Measurements from ENCODE around the gene ATF7IP.
"Not testable (repeated sequence)": the region's sequence is repeated elsewhere in the genome, so short reads cannot be mapped to it uniquely, and the experiment has no call there.

Gene ATF7IP

DNA sequence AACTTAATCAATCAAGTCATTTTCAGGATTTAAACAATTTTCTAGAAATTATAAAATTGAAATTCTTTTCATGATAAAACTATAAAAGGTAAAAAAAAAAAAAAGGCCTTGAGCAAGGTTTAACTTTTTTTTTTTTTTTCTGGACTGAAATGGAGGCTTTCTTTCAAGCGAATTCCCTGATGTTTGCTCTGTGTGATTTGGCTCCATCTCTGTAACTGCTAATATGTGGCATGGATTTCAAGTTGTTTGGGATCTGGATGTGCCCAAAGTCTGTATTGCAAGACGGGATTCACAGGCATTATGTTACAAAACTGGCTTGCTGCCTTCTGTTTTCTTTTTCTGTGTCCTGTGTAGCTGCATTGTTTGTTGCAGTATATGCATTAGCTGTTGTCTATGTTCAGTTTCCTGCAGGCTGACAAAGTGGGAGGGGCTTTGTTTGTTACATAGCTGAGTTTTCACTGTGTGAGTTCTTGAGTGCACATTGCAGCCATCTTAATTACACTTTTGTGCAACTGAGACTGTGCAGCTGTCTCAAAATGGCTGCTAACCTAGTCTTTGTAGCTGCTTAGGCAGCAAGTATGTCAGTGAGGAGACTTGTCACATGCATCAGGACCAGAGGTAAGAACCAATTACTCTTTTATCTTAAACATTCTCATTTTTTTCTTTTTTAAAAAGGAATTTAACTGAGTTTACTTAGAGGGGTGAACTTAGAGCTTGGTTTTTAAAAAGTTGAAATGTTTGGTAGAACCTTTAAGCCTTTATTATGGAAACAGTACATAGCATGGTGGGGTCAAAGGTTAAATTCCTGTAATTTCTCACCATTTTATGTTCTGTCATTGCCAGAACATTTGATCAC, 19.5 kb downstream of the ATF7IP start:
- peak; percentile 76 to 89 for DNase-seq

DNA sequence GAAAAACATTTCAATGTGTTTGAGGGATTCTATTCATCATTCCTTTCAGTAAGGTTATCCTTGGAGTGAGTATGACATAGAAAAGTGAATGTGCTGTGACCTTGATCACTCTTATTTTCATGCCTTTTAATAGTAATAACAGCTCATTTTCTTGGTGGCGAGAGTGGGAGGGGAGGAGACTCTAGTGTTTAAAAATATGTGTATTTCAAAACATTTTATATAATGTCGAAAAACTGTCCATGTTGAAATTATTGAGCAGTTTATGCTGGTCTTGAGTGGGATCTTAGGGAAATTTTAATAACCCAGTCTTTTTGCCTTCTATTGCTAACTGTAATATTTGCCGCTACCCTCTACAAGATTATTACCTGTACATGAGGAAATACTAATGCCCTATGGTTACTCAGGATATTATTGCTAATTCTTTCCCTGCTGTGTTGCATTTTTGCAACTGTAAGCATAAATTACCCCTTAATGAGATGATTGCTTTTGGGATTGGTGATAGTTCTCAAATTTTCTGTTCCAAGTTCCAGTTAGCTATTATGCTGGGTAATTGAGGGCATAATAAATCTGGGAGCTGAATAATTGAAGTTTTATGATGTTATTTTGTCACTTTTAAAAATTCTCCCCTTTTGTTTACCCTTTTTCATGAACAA, 21.9 kb downstream of the ATF7IP start:
- peak in 1 of 2 donors; percentile 37 for DNase-seq

- no peak for DNase-seq
These were observed 25.0 kb downstream of the ATF7IP start for GRCh38 chr12:14390449-14390848.

DNA sequence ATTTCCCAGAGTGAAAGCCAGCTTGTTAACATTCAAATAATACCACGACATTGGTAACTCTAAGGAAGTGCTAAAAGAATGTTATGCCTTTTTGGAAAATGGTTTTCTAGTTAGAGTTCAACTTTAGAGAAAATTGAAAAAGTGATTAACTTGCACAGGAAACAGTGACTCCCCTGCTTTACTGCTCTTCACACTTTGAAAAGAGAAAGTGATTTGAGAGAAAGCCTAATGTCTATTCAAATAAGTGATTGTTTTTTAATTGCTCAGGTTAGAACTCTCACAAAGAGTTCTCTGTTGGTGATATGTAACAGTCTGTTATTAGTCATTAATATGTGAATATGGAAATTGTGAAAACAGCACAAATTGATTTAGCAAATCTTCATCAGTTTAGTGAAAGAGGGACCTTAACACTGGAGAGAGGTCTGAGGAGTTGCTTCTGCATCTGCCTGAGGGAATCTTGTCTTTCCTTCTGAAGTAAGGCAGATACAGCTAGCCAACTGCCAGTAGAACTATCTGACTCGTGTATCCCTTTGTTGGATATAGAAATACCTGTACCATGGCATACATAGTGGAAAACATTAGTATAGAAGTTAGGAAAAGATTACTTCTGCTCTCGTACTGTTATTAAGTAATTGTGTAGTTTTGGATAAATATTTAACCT, 25.5 kb downstream of the ATF7IP start:
- peak in 1 of 2 donors; percentile 68 for DNase-seq

- DNase-seq = no peak
These were observed 28.3 kb downstream of the ATF7IP start for GRCh38 chr12:14393751-14394150.

DNA sequence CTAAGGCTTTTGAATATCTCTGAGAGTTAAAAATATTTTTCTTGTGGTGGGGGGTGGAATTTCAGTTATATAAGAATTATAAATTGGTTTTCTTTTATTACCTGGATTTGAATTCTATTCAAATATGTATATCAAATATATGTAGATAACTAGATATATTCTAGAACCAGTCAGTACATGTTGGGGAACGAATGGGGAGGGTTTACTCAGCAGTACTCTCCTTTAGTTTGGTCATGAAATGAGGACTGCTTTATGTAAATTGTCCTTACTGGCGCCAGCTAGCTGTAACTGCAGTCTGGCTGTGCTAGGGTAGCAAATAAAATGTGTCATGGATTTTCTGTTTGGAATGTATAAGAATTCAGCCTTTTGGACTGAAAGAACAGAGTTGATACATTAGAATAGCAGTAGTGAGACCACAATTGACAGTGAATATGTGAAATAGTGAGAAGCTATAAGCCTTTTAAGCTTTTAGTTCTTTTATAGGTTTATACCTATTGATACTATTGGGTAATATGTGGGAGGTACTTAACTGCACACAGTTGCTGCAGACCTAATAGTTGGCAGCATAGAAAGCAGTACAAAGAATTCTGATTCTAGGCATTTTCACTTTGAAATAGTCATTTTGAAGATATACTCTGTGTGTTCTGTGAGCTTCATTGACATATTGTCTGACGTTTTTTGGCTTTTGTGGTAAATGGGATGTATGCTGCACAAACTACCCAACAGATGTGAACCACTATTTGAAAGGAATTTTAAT, 29.0 kb downstream of the ATF7IP start:
- DNase-seq = peak; percentile 54 to 83

GRCh38 chr12:14395074-14395778, 29.7 kb downstream of the ATF7IP start:
- no peak for DNase-seq

DNA sequence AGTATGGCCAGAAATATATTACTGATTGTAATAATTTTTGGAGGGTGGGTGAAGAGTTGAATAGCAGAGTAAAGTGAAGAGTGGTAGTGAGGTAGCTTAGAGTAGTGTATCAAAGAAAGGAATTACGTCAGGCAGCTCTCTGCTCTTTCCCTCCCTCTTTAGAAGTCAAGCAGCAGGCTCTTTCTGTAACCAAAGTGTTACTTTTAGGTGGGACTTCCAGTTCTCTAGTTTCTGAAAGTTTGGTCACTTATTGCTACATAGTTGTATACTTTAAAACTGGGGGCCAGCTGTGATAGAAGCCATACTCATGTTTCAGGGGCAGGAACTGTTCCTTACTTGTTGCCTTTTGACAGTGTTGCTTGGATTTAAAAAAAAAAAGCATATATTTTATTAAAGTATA, 30.6 kb downstream of the ATF7IP start:
- peak; percentile 46 to 82 for DNase-seq

DNA sequence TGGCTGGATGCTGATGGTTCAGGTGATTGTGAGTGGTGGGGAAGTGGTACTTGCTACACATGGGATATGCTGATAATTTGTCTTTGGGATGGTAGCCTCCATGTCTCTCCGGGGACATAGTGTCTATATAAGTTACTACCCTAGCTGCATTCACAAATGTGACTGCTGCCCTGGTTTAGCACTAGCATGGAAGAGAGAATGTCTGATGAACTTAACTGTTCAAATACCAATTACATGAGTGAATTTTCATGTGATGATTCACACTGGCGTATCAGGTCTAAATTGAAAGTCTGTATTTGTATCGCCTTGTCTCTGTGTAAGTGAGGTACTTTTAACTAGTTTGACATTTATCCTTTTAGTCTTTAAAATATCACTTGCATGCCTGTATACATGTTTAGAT, 34.4 kb downstream of the ATF7IP start:
- DNase-seq = no peak

GRCh38 chr12:14400599-14400998, 35.1 kb downstream of the ATF7IP start:
- DNase-seq = no peak

DNA sequence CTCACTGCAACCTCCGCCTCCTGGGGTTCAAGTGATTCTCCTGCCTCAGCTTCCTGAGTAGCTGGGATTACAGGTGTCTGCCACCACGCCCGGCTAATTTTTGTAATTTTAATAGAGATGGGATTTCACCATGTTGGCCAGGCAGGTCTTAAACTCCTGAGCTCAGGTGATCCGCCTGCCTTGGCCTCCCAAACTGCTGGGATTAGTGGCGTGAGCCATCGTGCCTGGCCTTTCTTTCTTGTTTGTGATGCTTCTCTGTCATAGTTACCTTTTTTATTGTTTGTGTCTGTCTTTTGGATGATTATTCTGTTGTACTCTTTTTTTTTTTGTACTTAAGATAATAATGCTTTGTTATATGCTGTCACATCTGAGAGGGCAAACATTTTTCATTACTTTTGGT, 35.8 kb downstream of the ATF7IP start:
- DNase-seq = not testable (repeated sequence)

DNA sequence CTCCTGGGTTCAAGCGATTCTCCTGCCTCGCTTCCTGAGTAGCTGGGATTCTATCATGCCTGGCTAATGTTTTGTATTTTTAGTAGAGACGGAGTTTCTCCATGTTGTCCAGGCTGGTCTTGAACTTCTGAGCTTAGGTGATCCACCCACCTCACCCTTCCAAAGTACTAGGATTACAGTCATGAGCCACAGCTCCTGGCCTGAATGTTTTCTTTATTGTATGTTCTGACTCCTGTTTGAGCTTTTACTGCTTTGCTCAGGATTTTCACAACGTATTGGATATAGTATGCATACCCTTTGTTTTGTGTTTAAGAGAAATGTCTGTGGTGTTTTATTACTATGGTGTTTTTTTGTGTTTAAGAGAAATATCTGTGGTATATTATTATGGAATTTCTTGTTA, 37.2 kb downstream of the ATF7IP start:
- no peak for DNase-seq

- DNase-seq = no peak
These were observed 37.8 kb downstream of the ATF7IP start for GRCh38 chr12:14403293-14403692.

DNA sequence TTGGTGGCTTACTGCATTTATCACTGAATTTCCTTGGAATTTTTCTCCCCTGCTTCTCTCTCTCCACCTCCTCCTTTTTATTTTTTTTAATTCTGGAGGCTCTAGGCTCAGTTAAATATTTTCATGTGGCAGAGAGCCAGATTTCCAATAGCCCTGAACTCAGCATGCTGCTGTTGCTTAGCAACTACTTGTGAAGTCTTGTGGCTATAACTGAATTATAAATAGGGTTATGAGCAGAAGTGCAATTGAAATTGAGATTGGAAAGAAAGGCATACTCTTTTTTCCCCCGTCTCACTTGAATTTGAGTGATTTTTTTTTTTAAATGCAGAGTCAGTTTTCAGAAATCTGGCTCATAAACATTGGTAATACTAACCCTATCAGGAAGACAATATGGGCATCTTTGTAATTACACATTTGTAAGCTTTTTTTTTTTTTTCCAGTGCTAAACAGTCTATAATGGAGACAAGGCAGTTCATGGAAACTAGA, 38.3 kb downstream of the ATF7IP start:
- peak; percentile 32 to 83 for DNase-seq

GRCh38 chr12:14405407-14405806, 39.9 kb downstream of the ATF7IP start:
- not testable (repeated sequence) for DNase-seq

- peak in 1 of 2 donors; percentile 65 for DNase-seq
These were observed 42.7 kb downstream of the ATF7IP start for GRCh38 chr12:14408208-14408607.

DNA sequence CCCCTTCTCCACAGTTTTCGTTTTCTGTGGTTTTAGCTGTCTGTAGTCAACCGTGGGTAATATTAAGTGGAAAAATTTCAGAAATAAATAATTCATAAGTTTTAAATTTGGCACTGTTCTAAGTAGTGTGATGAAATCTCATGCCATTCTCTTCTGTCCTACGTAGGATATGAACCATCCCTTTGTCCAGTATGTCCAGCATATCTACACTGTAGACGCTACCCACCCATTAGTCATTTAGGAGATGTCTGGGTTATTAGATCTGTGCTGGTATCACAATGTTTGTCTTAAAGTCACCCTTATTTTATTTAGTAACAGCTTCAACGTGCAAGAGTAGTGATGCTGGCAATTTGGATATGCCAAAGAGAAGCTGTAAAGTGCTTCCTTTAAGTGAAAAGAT, 44.7 kb downstream of the ATF7IP start:
- no peak for DNase-seq

DNA sequence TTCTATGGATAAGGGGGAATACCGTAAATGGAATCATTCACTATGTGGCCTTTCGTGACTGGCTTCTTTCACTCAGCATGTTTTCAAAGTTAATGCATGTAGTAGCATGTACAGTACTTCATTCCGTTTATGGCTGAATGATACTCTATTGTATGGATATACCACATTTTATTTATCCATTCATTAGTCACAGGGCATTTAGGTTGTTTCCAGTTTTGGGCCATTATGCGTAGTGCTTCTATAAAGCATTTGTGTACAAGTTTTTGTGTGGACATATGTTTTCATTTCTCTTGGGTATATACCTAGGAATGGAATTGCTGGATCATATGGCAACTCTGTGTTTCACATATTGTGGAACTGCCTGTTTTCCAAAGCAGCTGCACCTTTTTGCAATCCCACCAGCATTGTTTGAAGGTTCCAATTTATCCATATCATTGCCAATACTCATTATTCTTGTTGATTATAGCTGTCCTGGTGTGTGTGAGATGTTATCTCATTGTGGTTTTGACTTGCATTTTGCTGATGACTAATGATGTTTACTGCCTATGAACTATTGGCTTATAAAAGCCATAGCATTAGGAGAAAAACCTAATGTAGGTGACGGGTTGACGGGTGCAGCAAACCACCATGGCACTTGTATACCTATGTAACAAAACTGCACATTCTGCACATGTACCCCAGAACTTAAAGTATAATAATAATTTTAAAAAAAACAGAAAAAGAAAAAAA, 45.5 kb downstream of the ATF7IP start:
- peak; percentile 36 to 73 for DNase-seq

- peak; percentile 71 to 88 for DNase-seq
These were observed 51.2 kb downstream of the ATF7IP start for GRCh38 chr12:14416658-14417057.

DNA sequence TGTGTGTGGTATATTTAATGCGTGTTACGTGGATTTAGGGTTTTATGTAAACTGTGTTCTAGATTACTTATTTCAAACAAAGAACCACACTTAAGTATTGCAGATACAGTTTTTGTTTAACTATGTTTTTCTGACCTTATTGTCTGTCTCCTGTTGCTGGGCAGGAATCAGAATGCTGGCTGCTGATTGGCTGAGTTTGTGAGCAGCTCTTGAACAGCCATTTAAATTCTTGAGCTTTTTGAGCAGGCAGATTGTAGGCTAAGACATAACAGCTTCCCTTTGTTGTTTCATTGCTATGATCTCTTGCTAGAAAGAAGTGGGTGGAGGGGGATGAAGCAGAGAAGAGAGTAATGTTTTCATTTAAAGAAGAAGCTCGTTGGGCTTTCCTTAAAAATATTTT, 52.2 kb downstream of the ATF7IP start:
- peak; percentile 82 to 88 for DNase-seq

DNA sequence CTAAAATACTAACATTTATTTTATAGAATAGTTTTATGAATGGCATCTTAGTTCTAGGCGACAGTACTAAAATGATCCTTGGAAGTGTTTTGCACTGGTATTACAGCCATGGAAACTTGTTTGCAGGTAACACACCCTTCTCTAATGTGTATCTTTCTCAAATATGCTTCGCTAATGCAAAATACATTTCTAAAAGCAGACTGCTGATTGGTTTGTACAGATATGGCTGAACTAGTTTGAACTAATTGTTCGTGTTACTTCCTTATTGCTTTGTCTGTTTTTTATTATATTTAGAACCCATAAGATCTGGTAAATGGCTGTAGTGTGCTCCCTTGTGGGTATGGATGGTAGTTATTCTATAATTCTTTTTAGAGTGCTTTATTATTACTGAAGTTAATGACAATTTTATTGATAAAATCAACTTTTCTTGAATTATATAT, 53.0 kb downstream of the ATF7IP start:
- peak in 1 of 2 donors; percentile 71 for DNase-seq
